ENCODE data around the gene HNRNPA3.

- no peak for TF ChIP-seq SP1 (IDR thresholded peaks at IDR 0.05)
- TF ChIP-seq FOXK2 (IDR thresholded peaks at IDR 0.05): no peak
- no peak for TF ChIP-seq CTBP1 (IDR thresholded peaks at IDR 0.05; ENCODE audit: borderline replicate concordance)
- no peak for TF ChIP-seq BHLHE40 (IDR thresholded peaks at IDR 0.05; ENCODE audit: borderline replicate concordance)
- no peak for TF ChIP-seq ARNT (IDR thresholded peaks at IDR 0.05)
- no peak for TF ChIP-seq FOXA1 (IDR thresholded peaks at IDR 0.05)
- TF ChIP-seq HDGF (IDR thresholded peaks at IDR 0.05; ENCODE audit: borderline replicate concordance): no peak
- no peak for TF ChIP-seq SUZ12 (IDR thresholded peaks at IDR 0.05)
- TF ChIP-seq TARDBP (IDR thresholded peaks at IDR 0.05): no peak
- TF ChIP-seq ZNF384 (IDR thresholded peaks at IDR 0.05): peak; percentile 64
- no peak for TF ChIP-seq FOXM1 (IDR thresholded peaks at IDR 0.05; ENCODE audit: borderline replicate concordance)
- TF ChIP-seq ELF4 (IDR thresholded peaks at IDR 0.05): peak; percentile 20; the same call in 1 of the 2 replicates
- TF ChIP-seq NFRKB (IDR thresholded peaks at IDR 0.05): no peak
- TF ChIP-seq PKNOX1 (IDR thresholded peaks at IDR 0.05): peak; percentile 63; the same call in 1 of the 2 replicates
Observed at GRCh38 chr2:177242121-177242987, 29.8 kb downstream of the HNRNPA3 start.

All from HEK293T (cell line).